PC-3 (cell line): ENCODE results near the gene ITFG2. TPM values are rescaled to one million over a fixed set of nuclear protein-coding genes. Genes with fewer than 3 reads are reported as not detected.
A peak's percentile ranks its signal among the peaks of the same experiment; 100 is the strongest.
"Not testable (repeated sequence)": the region's sequence is repeated elsewhere in the genome, so short reads cannot be mapped to it uniquely, and the experiment has no call there.

Experiments used
- ATAC-seq: fragments of 200-7000 bp; cut with Tn5 transposase; 2 replicates; pipeline ENCODE4 v1.9.1; 2020; ENCODE audit warnings: mild to moderate bottlenecking, moderate library complexity
- BruUV-seq: library from RNA; stranded (reverse); fragments of 400-500 nt; replicated peaks from 2 replicates; lab custom pipeline; 2021; lab: Mats Ljungman, UMichigan
- CTCF ChIA-PET: fragments of 300-600 bp; sonication (Branson Sonifier 250); formaldehyde crosslinking; loops from one replicate; lab custom pipeline; 2022; ENCODE audit warnings: antibody characterized with exemption; lab: Charles Lee
- POLR2A ChIA-PET: fragments of 300-600 bp; sonication (Branson Sonifier 250); formaldehyde crosslinking; loops from one replicate; lab custom pipeline; 2022; ENCODE audit warnings: antibody characterized with exemption; ENCODE audit not compliant: unreplicated experiment; lab: Charles Lee
- DNase-seq: peaks from one replicate; pipeline ENCODE4 v3.0.0-alpha.2; 2015
- H2AFZ ChIP-seq: fragments of 300-600 bp; sonication (generic); 2 replicates; pipeline ENCODE4 v1.6.0; 2016; ENCODE audit warnings: antibody characterized with exemption, low read length
- H3F3A ChIP-seq: fragments of 300-600 bp; sonication (generic); one replicate; pipeline ENCODE4 v1.6.0; 2017; ENCODE audit warnings: antibody characterized with exemption, low read length, control low read depth, mild to moderate bottlenecking; ENCODE audit not compliant: unreplicated experiment
- H3K27ac ChIP-seq: fragments of 300-600 bp; sonication (generic); 2 replicates; pipeline ENCODE4 v1.5.1; 2016; ENCODE audit warnings: mild to moderate bottlenecking, low read length
- H3K27me3 ChIP-seq: fragments of 300-600 bp; sonication (generic); 2 replicates; pipeline ENCODE4 v1.6.1; 2016; ENCODE audit warnings: low read length, mixed read lengths
- H3K36me3 ChIP-seq: fragments of 300-600 bp; sonication (generic); 2 replicates; pipeline ENCODE4 v1.6.1; 2016; ENCODE audit warnings: low read depth, mixed run types, low read length, mixed read lengths
- H3K4me1 ChIP-seq: fragments of 300-600 bp; sonication (generic); 2 replicates; pipeline ENCODE4 v1.5.1; 2016; ENCODE audit warnings: low read length; ENCODE audit not compliant: insufficient read depth
- H3K4me2 ChIP-seq: fragments of 300-600 bp; sonication (generic); 2 replicates; pipeline ENCODE4 v1.6.0; 2016; ENCODE audit warnings: low read length
- H3K4me3 ChIP-seq: fragments of 300-600 bp; sonication (generic); 2 replicates; pipeline ENCODE4 v1.5.1; 2016; ENCODE audit warnings: mild to moderate bottlenecking, low read length, mixed read lengths
- H3K79me2 ChIP-seq: fragments of 300-600 bp; sonication (generic); 2 replicates; pipeline ENCODE4 v1.6.1; 2017; ENCODE audit warnings: low read length, mixed read lengths
- H3K9ac ChIP-seq: fragments of 300-600 bp; sonication (generic); 2 replicates; pipeline ENCODE4 v1.6.0; 2016; ENCODE audit warnings: mild to moderate bottlenecking, low read length
- H3K9me2 ChIP-seq: fragments of 300-600 bp; sonication (generic); replicated peaks from 2 replicates; pipeline ENCODE4 v1.6.1; 2016; ENCODE audit warnings: mixed run types, low read length, mixed read lengths
- H3K9me3 ChIP-seq: fragments of 300-600 bp; sonication (generic); 2 replicates; pipeline ENCODE4 v1.6.1; 2016; ENCODE audit warnings: low read length, mixed read lengths
- H4K20me1 ChIP-seq: fragments of 300-600 bp; sonication (generic); 2 replicates; pipeline ENCODE4 v1.6.1; 2016; ENCODE audit warnings: low read length, mixed read lengths
- CTCF ChIP-seq: fragments of 300-600 bp; sonication (generic); conservative IDR thresholded peaks from 2 replicates; pipeline ENCODE4 v1.5.1; 2017; ENCODE audit warnings: antibody characterized with exemption, low read depth, mild to moderate bottlenecking, low read length
- EZH2 ChIP-seq: fragments of 300-600 bp; sonication (generic); IDR thresholded peaks from one replicate; pipeline ENCODE4 v1.6.1; 2017; ENCODE audit warnings: antibody characterized with exemption, mild to moderate bottlenecking, low read length; ENCODE audit not compliant: unreplicated experiment
- EZH2phosphoT487 ChIP-seq: fragments of 300-600 bp; sonication (generic); IDR thresholded peaks from 2 replicates; pipeline ENCODE4 v1.6.1; 2018; ENCODE audit warnings: mild to moderate bottlenecking, antibody characterized with exemption, low read length, borderline replicate concordance
- intact Hi-C: fragments of 100-400 bp; cut with micrococcal nuclease; formaldehyde crosslinking; loops from 2 replicates; pipeline ENCODE4 v1.9.0; 2023
- total RNA-seq: library from RNA; depleted of rRNA; stranded (reverse); fragments of >200 nt; gene quantifications from 2 replicates; pipeline ENCODE4 v1.2.3, GENCODE V29; 2014; rRNA removed

ITFG2 gene
- total RNA-seq, 1 experiment from 2014 or later, result 12.8 TPM

- ChIA-PET POLR2A (no interaction called here), CTCF (no interaction called here)
- Histone ChIP-seq H3K79me2 (no peaks in the 10 kb centered on the region), H3K9me3 (no peaks in the 10 kb centered on the region), H3K36me3 (peaks cover 49% of the 10 kb centered on the region), H3K4me2 (no peak overlapping the region), H4K20me1 (no peaks in the 10 kb centered on the region), H3K27ac (no peak overlapping the region), H3K27me3 (no peaks in the 10 kb centered on the region), H3K4me1 (no peaks in the 10 kb centered on the region), H3K9ac (no peak overlapping the region), H3K9me2 (no peaks in the 10 kb centered on the region), H3F3A (no peaks in the 10 kb centered on the region), H2AFZ (no peak overlapping the region), H3K4me3 (no peak overlapping the region)
- TF ChIP-seq CTCF, result no peak
- TF ChIP-seq EZH2, result no peak
- no peak for TF ChIP-seq EZH2phosphoT487
- DNase-seq (no peak), ATAC-seq (no peak)
- BruUV-seq, result no TSS peak
- intact Hi-C loops, result no loop called here
Measured at GRCh38 chr12:2864198-2864597, 51.7 kb downstream of the ITFG2 start.

GRCh38 chr12:2868986-2869632 lies 56.6 kb downstream of the ITFG2 start:
- H3K27ac ChIP-seq, result not testable (repeated sequence)
- peaks cover 38% of the 10 kb centered on the region for H3K36me3 ChIP-seq

More at GRCh38 chr12:2868986-2869632, 56.6 kb downstream of the ITFG2 start:
- H3K9ac ChIP-seq, H3K4me3 ChIP-seq, H3K9me3 ChIP-seq, H3K27me3 ChIP-seq, H3K4me1 ChIP-seq, H3F3A ChIP-seq, H3K9me2 ChIP-seq, H4K20me1 ChIP-seq, CTCF ChIA-PET, BruUV-seq, H2AFZ ChIP-seq, H3K4me2 ChIP-seq, intact Hi-C loops, POLR2A ChIA-PET: not testable (repeated sequence)
- DNase-seq (peak; percentile 4), ATAC-seq (peak; percentile 50)
- H3K79me2 ChIP-seq, result peaks cover 28% of the 10 kb centered on the region

Other genes starting within 250 kb of the ITFG2 start
- gene FKBP4, start 17.7 kb upstream of the ITFG2 start, total RNA-seq, result 162 and 188 TPM in 2 replicates
- gene NRIP2, start 22.4 kb downstream of the ITFG2 start, total RNA-seq, result not detected in 2 replicates
- not detected in 2 replicates for gene TEX52, start 44.4 kb downstream of the ITFG2 start, total RNA-seq
- gene FOXM1, start 64.5 kb downstream of the ITFG2 start, total RNA-seq, result 71.4 and 88.6 TPM in 2 replicates
- gene RHNO1, start 64.6 kb downstream of the ITFG2 start, total RNA-seq, result 42.0 and 43.3 TPM in 2 replicates
- 19.8 and 22.6 TPM in 2 replicates for gene TULP3, start 78.2 kb downstream of the ITFG2 start, total RNA-seq
- gene TEAD4, start 146.7 kb downstream of the ITFG2 start, total RNA-seq, result 22.3 and 27.7 TPM in 2 replicates